ENCODE data around the gene CNOT2. TPM values are rescaled to one million over a fixed set of nuclear protein-coding genes. Genes with fewer than 3 reads are reported as not detected.

The CNOT2 gene
- total RNA-seq, 3 donors from 2014 or later (not counting 1 experiment from before 2014, with no cell fraction given) = 160 to 178 (median 173) TPM

DNA sequence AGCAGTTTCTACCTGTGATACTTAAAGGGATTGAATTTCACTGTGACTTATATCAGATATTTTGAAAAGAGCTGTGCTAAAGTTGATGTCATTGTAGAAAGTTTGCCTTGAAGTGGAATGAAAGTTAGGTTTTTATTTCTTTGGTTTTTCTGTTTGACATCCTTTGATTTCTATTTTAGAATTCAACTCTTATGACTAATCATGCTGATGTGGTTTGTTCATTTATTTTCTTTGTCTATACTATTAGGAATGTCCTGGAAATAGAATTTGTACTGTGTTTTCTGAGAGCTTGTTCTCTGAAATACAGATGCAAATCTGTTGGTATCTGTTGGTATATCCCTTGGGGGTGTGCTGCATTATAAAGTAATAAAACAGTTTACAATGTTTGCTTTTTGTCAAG, 3.3 kb downstream of the CNOT2 start:
- Histone ChIP-seq H3K27me3 (ENCODE audit: control insufficient read depth, insufficient read depth, low read length) (no peaks in the 10 kb centered on the region), H3K4me1 (ENCODE audit: control insufficient read depth, insufficient read depth, low read length) (peaks cover 7% of the 10 kb centered on the region), H3K4me3 (ENCODE audit: low read length) (no peak overlapping the region), H3K27ac (ENCODE audit: low read length) (no peak overlapping the region), H3K9me3 (ENCODE audit: control insufficient read depth, insufficient read depth, low read length) (no peaks in the 10 kb centered on the region), H3K36me3 (ENCODE audit: control insufficient read depth, insufficient read depth, low read length) (peaks cover 2% of the 10 kb centered on the region)
- intact Hi-C loops (cut with micrococcal nuclease) = no loop called here
- no peaks in the 10 kb centered on the region for H3K27me3 Mint-ChIP-seq (ENCODE audit: low read depth in 2 of 2)
- peak overlapping the region; percentile 54 to 99 for H3K27ac Mint-ChIP-seq
- no peaks in the 10 kb centered on the region for H3K36me3 Mint-ChIP-seq
- H3K4me1 Mint-ChIP-seq = peaks cover 72 to 82% of the 10 kb centered on the region in 2 donors
- no peak for DNase-seq
- no peak for TF ChIP-seq CTCF (IDR thresholded peaks at IDR 0.05)
- no peak for ATAC-seq
- no peak overlapping the region for H3K4me3 Mint-ChIP-seq
- H3K9me3 Mint-ChIP-seq = no peaks in the 10 kb centered on the region

- Histone ChIP-seq H3K27ac (ENCODE audit: low read length) (no peak overlapping the region), H3K9me3 (ENCODE audit: control insufficient read depth, insufficient read depth, low read length) (no peaks in the 10 kb centered on the region), H3K4me1 (ENCODE audit: control insufficient read depth, insufficient read depth, low read length) (peaks cover 7% of the 10 kb centered on the region), H3K4me3 (ENCODE audit: low read length) (no peak overlapping the region), H3K27me3 (ENCODE audit: control insufficient read depth, insufficient read depth, low read length) (no peaks in the 10 kb centered on the region), H3K36me3 (ENCODE audit: control insufficient read depth, insufficient read depth, low read length) (no peaks in the 10 kb centered on the region)
- peak overlapping the region; percentile 2 for H3K4me3 Mint-ChIP-seq
- intact Hi-C loops (cut with micrococcal nuclease) = no loop called here
- H3K27ac Mint-ChIP-seq = peak overlapping the region; percentile 3 to 13
- no peak for TF ChIP-seq CTCF (IDR thresholded peaks at IDR 0.05)
- WGBS (ENCODE audit: insufficient coverage) = 88% methylated on average over 1 of the region's 2 CpGs
- ATAC-seq (no peak), DNase-seq (no peak)
- no peaks in the 10 kb centered on the region for H3K36me3 Mint-ChIP-seq
- peaks cover 66 to 79% of the 10 kb centered on the region in 2 donors for H3K4me1 Mint-ChIP-seq
- H3K27me3 Mint-ChIP-seq (ENCODE audit: low read depth in 2 of 2) = no peaks in the 10 kb centered on the region
- H3K9me3 Mint-ChIP-seq = no peaks in the 10 kb centered on the region
Measured at GRCh38 chr12:70247653-70248199, 4.5 kb downstream of the CNOT2 start.

DNA sequence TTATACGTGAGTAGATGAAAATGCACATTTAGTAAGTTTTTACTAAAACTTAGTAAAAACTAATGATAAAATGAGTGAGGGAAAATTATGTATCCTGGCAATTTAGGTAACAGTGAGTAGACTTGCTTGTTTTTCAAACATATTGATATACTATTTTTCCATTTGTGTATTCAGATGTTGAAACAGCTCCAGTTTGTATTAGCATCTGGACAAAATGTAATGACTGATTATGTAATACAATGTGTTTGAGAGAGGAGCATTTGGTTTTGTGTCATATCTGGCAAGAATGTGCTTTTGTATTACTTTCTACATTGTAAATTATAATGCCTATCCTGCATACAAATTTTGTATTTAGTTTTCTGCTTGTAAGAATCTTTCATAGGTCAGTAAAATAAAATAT, 5.6 kb downstream of the CNOT2 start:
- peak overlapping the region; percentile 3 to 13 for H3K27ac Mint-ChIP-seq
- no peaks in the 10 kb centered on the region for H3K9me3 ChIP-seq (ENCODE audit: control insufficient read depth, insufficient read depth, low read length)
- H3K36me3 Mint-ChIP-seq = no peaks in the 10 kb centered on the region
- DNase-seq = no peak
- no peak for ATAC-seq
- no peaks in the 10 kb centered on the region for H3K36me3 ChIP-seq (ENCODE audit: control insufficient read depth, insufficient read depth, low read length)
- no peak overlapping the region for H3K4me3 ChIP-seq (ENCODE audit: low read length)
- no peaks in the 10 kb centered on the region for H3K27me3 Mint-ChIP-seq (ENCODE audit: low read depth in 2 of 2)
- peaks cover 68 to 85% of the 10 kb centered on the region in 2 donors for H3K4me1 Mint-ChIP-seq
- WGBS (ENCODE audit: insufficient coverage) = no CpG with 5 or more reads among the region's 1 CpG
- H3K4me3 Mint-ChIP-seq = no peak overlapping the region
- intact Hi-C loops (cut with micrococcal nuclease) = no loop called here
- H3K27ac ChIP-seq (ENCODE audit: low read length) = no peak overlapping the region
- TF ChIP-seq CTCF (IDR thresholded peaks at IDR 0.05) = no peak
- no peaks in the 10 kb centered on the region for H3K27me3 ChIP-seq (ENCODE audit: control insufficient read depth, insufficient read depth, low read length)
- peaks cover 6% of the 10 kb centered on the region for H3K4me1 ChIP-seq (ENCODE audit: control insufficient read depth, insufficient read depth, low read length)
- no peaks in the 10 kb centered on the region for H3K9me3 Mint-ChIP-seq

- Histone ChIP-seq H3K27me3 (ENCODE audit: control insufficient read depth, insufficient read depth, low read length) (no peaks in the 10 kb centered on the region), H3K36me3 (ENCODE audit: control insufficient read depth, insufficient read depth, low read length) (no peaks in the 10 kb centered on the region), H3K27ac (ENCODE audit: low read length) (no peak overlapping the region), H3K9me3 (ENCODE audit: control insufficient read depth, insufficient read depth, low read length) (no peaks in the 10 kb centered on the region), H3K4me1 (ENCODE audit: control insufficient read depth, insufficient read depth, low read length) (peaks cover 2% of the 10 kb centered on the region), H3K4me3 (ENCODE audit: low read length) (no peak overlapping the region)
- Mint-ChIP-seq H3K4me1 (peaks cover 67 to 85% of the 10 kb centered on the region in 2 donors), H3K36me3 (no peaks in the 10 kb centered on the region), H3K4me3 (no peak overlapping the region), H3K27me3 (ENCODE audit: low read depth in 2 of 2) (no peaks in the 10 kb centered on the region), H3K9me3 (no peaks in the 10 kb centered on the region), H3K27ac (peak overlapping the region in 1 of 2 donors; percentile 2)
- intact Hi-C loops (cut with micrococcal nuclease) = no loop called here
- ATAC-seq (no peak), DNase-seq (no peak)
- 92% methylated on average over 1 of the region's 2 CpGs for WGBS (ENCODE audit: insufficient coverage)
- no peak for TF ChIP-seq CTCF (IDR thresholded peaks at IDR 0.05)
Measured at GRCh38 chr12:70249903-70250302, 6.7 kb downstream of the CNOT2 start.
